ENCODE results near the gene PEAK1. TPM values are rescaled to one million over a fixed set of nuclear protein-coding genes. Genes with fewer than 3 reads are reported as not detected.
"Not testable (repeated sequence)": the region's sequence is repeated elsewhere in the genome, so short reads cannot be mapped to it uniquely, and the experiment has no call there.

PEAK1 gene
- total RNA-seq, 2 donors from 2014 or later: 33.5 to 54.4 TPM

DNA sequence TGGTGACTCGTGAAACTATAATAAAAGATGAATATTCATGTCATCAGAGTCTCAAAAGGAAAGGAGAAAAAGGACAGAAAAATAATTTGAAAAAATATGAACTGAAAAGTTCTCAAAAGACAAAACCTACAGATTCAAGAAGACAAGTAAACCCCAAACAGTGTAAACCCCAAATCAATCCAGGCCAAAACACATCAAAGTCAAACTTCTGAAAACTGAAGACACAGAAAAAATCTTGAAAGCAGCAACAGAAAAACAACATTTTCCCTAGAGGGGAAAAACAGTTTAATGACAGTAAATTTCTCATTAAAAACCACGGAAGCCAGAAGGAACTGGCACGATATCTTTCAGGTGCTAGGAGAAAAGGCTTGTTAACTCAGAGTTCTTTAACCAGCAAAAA lies 143.8 kb downstream of the PEAK1 start:
- H3K9ac ChIP-seq (ENCODE audit: low read depth in 2 of 2, low read length in 2 of 2): no peak overlapping the region
- no peak for DNase-seq
- TF ChIP-seq, protein P1, sequence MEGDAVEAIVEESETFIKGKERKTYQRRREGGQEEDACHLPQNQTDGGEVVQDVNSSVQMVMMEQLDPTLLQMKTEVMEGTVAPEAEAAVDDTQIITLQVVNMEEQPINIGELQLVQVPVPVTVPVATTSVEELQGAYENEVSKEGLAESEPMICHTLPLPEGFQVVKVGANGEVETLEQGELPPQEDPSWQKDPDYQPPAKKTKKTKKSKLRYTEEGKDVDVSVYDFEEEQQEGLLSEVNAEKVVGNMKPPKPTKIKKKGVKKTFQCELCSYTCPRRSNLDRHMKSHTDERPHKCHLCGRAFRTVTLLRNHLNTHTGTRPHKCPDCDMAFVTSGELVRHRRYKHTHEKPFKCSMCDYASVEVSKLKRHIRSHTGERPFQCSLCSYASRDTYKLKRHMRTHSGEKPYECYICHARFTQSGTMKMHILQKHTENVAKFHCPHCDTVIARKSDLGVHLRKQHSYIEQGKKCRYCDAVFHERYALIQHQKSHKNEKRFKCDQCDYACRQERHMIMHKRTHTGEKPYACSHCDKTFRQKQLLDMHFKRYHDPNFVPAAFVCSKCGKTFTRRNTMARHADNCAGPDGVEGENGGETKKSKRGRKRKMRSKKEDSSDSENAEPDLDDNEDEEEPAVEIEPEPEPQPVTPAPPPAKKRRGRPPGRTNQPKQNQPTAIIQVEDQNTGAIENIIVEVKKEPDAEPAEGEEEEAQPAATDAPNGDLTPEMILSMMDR (IDR thresholded peaks at IDR 0.05): no peak
- no peaks in the 10 kb centered on the region for H3K4me1 ChIP-seq
- no peaks in the 10 kb centered on the region for H3K27me3 ChIP-seq
- intact Hi-C loops (cut with DNase I): no loop called here
- no peaks in the 10 kb centered on the region for H3K36me3 ChIP-seq
- H3K4me3 ChIP-seq: no peak overlapping the region
- H3K9me3 ChIP-seq: no peaks in the 10 kb centered on the region
- no peak overlapping the region for H3K27ac ChIP-seq

DNA sequence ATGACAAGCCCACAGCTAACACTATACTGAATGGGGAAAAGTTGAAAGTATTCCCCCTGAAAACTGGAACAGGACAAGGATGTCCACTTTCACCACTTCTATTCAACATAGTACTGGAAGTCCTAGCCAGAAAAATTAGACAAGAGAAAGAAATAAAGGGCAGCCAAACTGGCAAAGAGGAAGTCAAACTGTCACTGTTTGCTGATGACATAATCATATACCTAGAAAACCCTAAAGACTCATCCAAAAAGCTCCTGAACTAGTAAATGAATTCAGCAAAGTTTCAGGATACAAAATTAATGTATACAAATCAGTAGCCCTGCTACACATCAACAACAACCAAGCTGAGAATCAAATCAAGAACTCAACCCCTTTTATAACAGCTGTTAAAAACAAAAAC lies 146.8 kb downstream of the PEAK1 start:
- H3K4me1 ChIP-seq; H3K9ac ChIP-seq (ENCODE audit: low read depth in 2 of 2, low read length in 2 of 2); H3K4me3 ChIP-seq; DNase-seq; H3K27ac ChIP-seq; intact Hi-C loops (cut with DNase I); H3K36me3 ChIP-seq; H3K9me3 ChIP-seq; H3K27me3 ChIP-seq: not testable (repeated sequence)

DNA sequence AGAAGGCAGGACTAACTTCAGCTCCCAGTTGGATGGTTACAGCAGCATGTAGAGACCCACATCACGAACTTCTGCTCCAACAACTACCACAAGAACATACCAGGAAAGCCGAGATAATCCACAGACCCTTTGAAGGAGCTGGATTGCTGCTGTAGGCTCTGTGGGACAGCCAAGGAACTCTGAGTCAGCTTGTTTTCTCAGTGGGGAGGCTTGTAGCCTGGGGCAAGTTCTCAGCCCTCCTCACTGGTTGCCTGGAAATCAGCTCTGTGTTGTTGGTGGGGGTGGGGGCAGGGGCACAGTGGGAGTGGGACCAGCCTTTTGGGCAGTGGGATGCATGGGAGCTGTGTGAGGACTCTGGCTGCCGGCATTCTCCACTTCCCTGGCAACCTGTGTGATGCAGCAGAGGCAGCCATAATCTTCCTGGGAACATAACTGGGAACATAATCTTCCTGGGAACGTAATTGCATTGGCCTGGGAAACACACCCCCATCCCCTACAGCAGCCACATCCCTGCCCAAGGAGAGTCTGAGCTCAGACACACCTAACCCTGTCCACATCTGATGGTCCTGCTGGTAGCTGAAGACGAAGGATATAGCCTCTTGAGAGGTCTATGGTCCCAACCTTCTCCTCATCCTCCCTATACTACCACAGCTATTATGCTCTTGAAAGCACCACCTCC lies 153.1 kb downstream of the PEAK1 start:
- Histone ChIP-seq H3K4me1 (no peaks in the 10 kb centered on the region), H3K9ac (ENCODE audit: low read depth in 2 of 2, low read length in 2 of 2) (no peak overlapping the region), H3K9me3 (no peaks in the 10 kb centered on the region), H3K4me3 (no peak overlapping the region), H3K27me3 (no peaks in the 10 kb centered on the region), H3K36me3 (no peaks in the 10 kb centered on the region), H3K27ac (no peak overlapping the region)
- TF ChIP-seq, protein P1 (IDR thresholded peaks at IDR 0.05): no peak
- DNase-seq: no peak
- intact Hi-C loops (cut with DNase I): no loop called here

DNA sequence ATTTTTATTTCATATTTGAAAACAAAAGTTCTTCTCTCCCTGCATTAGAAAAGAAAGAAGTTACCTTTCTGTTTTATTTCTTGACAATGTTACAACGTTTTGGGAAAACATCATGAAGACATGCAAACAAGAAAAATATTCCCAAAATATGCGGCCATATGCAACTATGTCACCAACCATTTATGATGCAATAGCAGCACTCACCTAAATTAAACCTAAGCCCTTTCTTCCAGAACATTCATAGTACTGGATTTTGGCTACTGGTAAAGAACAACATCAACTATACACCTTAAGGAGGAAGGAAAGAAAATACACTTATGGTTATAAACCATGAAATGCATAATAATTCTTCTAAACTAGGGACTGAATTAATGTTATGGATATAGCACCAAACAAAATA lies 164.5 kb downstream of the PEAK1 start:
- Histone ChIP-seq H3K4me1 (no peaks in the 10 kb centered on the region), H3K36me3 (no peaks in the 10 kb centered on the region)
- intact Hi-C loops (cut with DNase I): no loop called here

DNA sequence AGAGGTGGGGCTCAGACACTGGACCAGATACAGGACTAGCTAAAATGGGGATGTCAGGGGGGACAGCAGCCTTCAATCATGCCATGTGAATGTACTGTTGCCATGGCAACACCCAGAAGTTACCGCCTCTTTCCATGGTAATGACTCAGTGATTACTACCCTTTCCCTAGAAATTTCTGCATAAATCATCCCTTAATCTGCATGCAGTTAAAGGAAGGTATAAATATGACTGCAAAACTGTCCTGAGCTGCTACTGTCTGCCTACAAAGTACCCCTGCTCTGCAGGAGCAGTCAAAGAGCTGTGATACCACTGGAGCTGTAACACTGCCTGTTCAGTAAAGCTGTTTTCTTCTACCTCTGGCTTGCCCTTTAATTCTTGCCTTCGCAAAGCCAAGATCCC lies 168.2 kb downstream of the PEAK1 start:
- DNase-seq: no peak
- no peak overlapping the region for H3K9ac ChIP-seq (ENCODE audit: low read depth in 2 of 2, low read length in 2 of 2)
- no peak overlapping the region for H3K27ac ChIP-seq
- H3K27me3 ChIP-seq: no peaks in the 10 kb centered on the region
- H3K4me3 ChIP-seq: no peak overlapping the region
- intact Hi-C loops (cut with DNase I): no loop called here
- H3K36me3 ChIP-seq: no peaks in the 10 kb centered on the region
- TF ChIP-seq, protein P1 (IDR thresholded peaks at IDR 0.05): no peak
- H3K9me3 ChIP-seq: no peaks in the 10 kb centered on the region
- no peaks in the 10 kb centered on the region for H3K4me1 ChIP-seq

More for the DNA sequence above, 164.5 kb downstream of the PEAK1 start:
- Histone ChIP-seq H3K27me3 (no peaks in the 10 kb centered on the region), H3K4me3 (no peak overlapping the region), H3K27ac (no peak overlapping the region), H3K9me3 (no peaks in the 10 kb centered on the region), H3K9ac (ENCODE audit: low read depth in 2 of 2, low read length in 2 of 2) (no peak overlapping the region)
- no peak for DNase-seq
- TF ChIP-seq, protein P1 (IDR thresholded peaks at IDR 0.05): no peak

DNA sequence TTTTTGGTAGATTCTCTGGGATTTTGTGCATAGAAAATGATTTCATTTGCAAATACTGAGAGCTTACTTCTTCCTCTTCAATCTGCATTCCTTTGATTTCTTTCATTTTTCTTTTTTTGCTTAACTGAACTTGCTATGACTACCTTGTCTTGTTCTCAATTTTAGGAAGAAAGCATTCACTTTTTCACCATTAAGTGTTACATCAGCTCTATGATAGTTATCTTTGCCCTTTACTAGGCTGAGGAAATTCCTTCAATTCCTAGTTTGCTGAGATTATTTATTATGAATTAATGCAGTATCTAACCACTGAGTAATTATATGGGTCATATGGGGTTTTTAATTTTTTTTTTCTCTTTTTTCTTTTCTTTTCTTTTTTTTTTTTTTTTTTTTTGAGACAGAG lies 172.8 kb downstream of the PEAK1 start:
- H3K4me3 ChIP-seq: no peak overlapping the region
- DNase-seq: no peak
- no peak overlapping the region for H3K27ac ChIP-seq
- intact Hi-C loops (cut with DNase I): no loop called here
- TF ChIP-seq, protein P1 (IDR thresholded peaks at IDR 0.05): no peak
- no peaks in the 10 kb centered on the region for H3K9me3 ChIP-seq
- H3K4me1 ChIP-seq: no peaks in the 10 kb centered on the region
- H3K27me3 ChIP-seq: no peaks in the 10 kb centered on the region
- H3K36me3 ChIP-seq: no peaks in the 10 kb centered on the region
- H3K9ac ChIP-seq (ENCODE audit: low read depth in 2 of 2, low read length in 2 of 2): no peak overlapping the region

Data from colonic mucosa (tissue), 4 donors.